Thyroid gland (tissue), 4 donors: Measurements from ENCODE around the gene INPP1.

ENCODE experiments used
- POLR2A ChIP-seq, 2 donors: fragments of 450-650 bp; IDR thresholded peaks; one replicate each; pipeline ENCODE4 v1.6.1; 2017; ENCODE audit warnings: antibody characterized with exemption in 2 of 2, mild to moderate bottlenecking in 2 of 2, moderate library complexity in 1 of 2
- TF ChIP-seq, protein P1 (sequence below), 6 experiments: fragments of 200-600 bp in 3 of 6; fragments of 450-650 bp in 3 of 6; sonication (generic) in 3 of 6; IDR thresholded peaks; one replicate each; pipeline ENCODE4 v1.5.1; 2016 to 2019; ENCODE audit warnings: antibody characterized with exemption in 6 of 6, mild to moderate bottlenecking in 2 of 6, inconsistent platforms in 1 of 6, moderate library complexity in 1 of 6

DNA sequence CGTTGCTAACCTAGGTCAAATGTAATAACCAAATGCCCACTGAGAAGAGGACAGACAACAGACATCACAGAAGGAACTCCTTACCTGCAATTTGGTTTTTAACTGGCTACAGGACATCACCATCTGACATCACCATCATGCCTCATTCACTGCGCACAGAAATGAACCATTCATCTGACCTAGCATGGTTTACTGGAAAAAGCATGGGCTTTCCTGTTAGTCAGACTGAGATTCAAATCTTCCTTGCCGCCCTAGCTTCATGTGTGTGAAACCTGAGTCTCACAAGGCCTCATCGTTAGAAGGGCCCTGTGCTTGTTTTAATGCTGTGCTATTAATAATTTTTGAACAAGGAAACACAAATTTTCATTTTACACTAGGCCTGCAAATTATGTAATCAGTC is 22.7 kb upstream of the INPP1 start:
- TF ChIP-seq, protein P1, sequence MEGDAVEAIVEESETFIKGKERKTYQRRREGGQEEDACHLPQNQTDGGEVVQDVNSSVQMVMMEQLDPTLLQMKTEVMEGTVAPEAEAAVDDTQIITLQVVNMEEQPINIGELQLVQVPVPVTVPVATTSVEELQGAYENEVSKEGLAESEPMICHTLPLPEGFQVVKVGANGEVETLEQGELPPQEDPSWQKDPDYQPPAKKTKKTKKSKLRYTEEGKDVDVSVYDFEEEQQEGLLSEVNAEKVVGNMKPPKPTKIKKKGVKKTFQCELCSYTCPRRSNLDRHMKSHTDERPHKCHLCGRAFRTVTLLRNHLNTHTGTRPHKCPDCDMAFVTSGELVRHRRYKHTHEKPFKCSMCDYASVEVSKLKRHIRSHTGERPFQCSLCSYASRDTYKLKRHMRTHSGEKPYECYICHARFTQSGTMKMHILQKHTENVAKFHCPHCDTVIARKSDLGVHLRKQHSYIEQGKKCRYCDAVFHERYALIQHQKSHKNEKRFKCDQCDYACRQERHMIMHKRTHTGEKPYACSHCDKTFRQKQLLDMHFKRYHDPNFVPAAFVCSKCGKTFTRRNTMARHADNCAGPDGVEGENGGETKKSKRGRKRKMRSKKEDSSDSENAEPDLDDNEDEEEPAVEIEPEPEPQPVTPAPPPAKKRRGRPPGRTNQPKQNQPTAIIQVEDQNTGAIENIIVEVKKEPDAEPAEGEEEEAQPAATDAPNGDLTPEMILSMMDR (IDR thresholded peaks at IDR 0.05), result no peak
- no peak for TF ChIP-seq POLR2A (IDR thresholded peaks at IDR 0.05)
